ENCODE data around the gene ANKFN1.

ANKFN1 gene

GRCh38 chr17:56148333-56148732 lies 4.9 kb upstream of the ANKFN1 start:
- no peak for DNase-seq

- DNase-seq, result no peak
Measured at GRCh38 chr17:56149266-56150036, 3.8 kb upstream of the ANKFN1 start.

- no peak for DNase-seq
Measured at GRCh38 chr17:56150649-56151048, 2.6 kb upstream of the ANKFN1 start.

GRCh38 chr17:56157845-56158244 lies 4.6 kb downstream of the ANKFN1 start:
- no peak for DNase-seq

GRCh38 chr17:56158344-56158743 lies 5.1 kb downstream of the ANKFN1 start:
- no peak for DNase-seq

- no peak for DNase-seq
Measured at GRCh38 chr17:56158915-56159825, 5.9 kb downstream of the ANKFN1 start.

- DNase-seq, result no peak
Measured at GRCh38 chr17:56159826-56160380, 6.6 kb downstream of the ANKFN1 start.

- no peak for DNase-seq
Measured at GRCh38 chr17:56160422-56160821, 7.1 kb downstream of the ANKFN1 start.

- DNase-seq, result no peak
Measured at GRCh38 chr17:56165072-56165641, 11.9 kb downstream of the ANKFN1 start.

GRCh38 chr17:56167491-56167890 lies 14.2 kb downstream of the ANKFN1 start:
- no peak for DNase-seq

GRCh38 chr17:56169621-56170020 lies 16.3 kb downstream of the ANKFN1 start:
- DNase-seq, result no peak

GRCh38 chr17:56171186-56171959 lies 18.1 kb downstream of the ANKFN1 start:
- DNase-seq, result no peak

- DNase-seq, result no peak
Measured at GRCh38 chr17:56172517-56172982, 19.3 kb downstream of the ANKFN1 start.

GRCh38 chr17:56173026-56173425 lies 19.8 kb downstream of the ANKFN1 start:
- no peak for DNase-seq

- no peak for DNase-seq
Measured at GRCh38 chr17:56173958-56174835, 20.9 kb downstream of the ANKFN1 start.

- DNase-seq, result no peak
Measured at GRCh38 chr17:56175299-56175955, 22.2 kb downstream of the ANKFN1 start.

GRCh38 chr17:56176091-56176490 lies 22.8 kb downstream of the ANKFN1 start:
- no peak for DNase-seq

GRCh38 chr17:56177361-56177760 lies 24.1 kb downstream of the ANKFN1 start:
- DNase-seq, result no peak

- no peak for DNase-seq
Measured at GRCh38 chr17:56178203-56178602, 24.9 kb downstream of the ANKFN1 start.

- DNase-seq, result no peak
Measured at GRCh38 chr17:56182081-56182480, 28.8 kb downstream of the ANKFN1 start.

- DNase-seq, result no peak
Measured at GRCh38 chr17:56184650-56185049, 31.4 kb downstream of the ANKFN1 start.

All from stimulated activated CD4-positive, alpha-beta T cell treated with anti-CD3 and anti-CD28 coated beads, Interleukin-2, amount 100 ng/mL, for 24 hours (primary cell).